HepG2 (cell line): ENCODE data around the gene ELMOD3. TPM values are rescaled to one million over a fixed set of nuclear protein-coding genes. Genes with fewer than 3 reads are reported as not detected.

ENCODE experiments used
- ATF5 ChIP-seq: sonication (generic); formaldehyde crosslinking; IDR thresholded peaks from 2 replicates; pipeline ENCODE4 v1.4.0; 2020; ENCODE audit warnings: mild to moderate bottlenecking, low read depth, missing genetic modification reagents
- BHLHE40 ChIP-seq: IDR thresholded peaks from 2 replicates; pipeline ENCODE4 v1.6.1; 2011; ENCODE audit warnings: low read length, improper control_type of control experiment
- CBFB ChIP-seq: sonication (generic); formaldehyde crosslinking; IDR thresholded peaks from 2 replicates; pipeline ENCODE4 v1.4.0; 2020; ENCODE audit warnings: missing genetic modification reagents
- CSRNP1 ChIP-seq: sonication (generic); formaldehyde crosslinking; IDR thresholded peaks from 2 replicates; pipeline ENCODE4 v1.8.1; 2023; ENCODE audit warnings: mild to moderate bottlenecking, missing genetic modification reagents
- E2F1 ChIP-seq: sonication (generic); formaldehyde crosslinking; IDR thresholded peaks from 2 replicates; pipeline ENCODE4 v1.5.0; 2020; ENCODE audit warnings: missing genetic modification reagents
- GPN1 ChIP-seq: sonication (generic); formaldehyde crosslinking; IDR thresholded peaks from 2 replicates; pipeline ENCODE4 v1.5.1; 2020; ENCODE audit warnings: missing genetic modification reagents, borderline replicate concordance
- GTF3A ChIP-seq: sonication (generic); formaldehyde crosslinking; conservative IDR thresholded peaks from 2 replicates; pipeline ENCODE4 v1.4.0; 2020; ENCODE audit warnings: mild to moderate bottlenecking, missing genetic modification reagents
- HNF4A ChIP-seq: sonication (generic); formaldehyde crosslinking; IDR thresholded peaks from 2 replicates; pipeline ENCODE4 v1.4.0; 2020; ENCODE audit warnings: missing genetic modification reagents
- KDM1A ChIP-seq: IDR thresholded peaks from 2 replicates; pipeline ENCODE4 v1.6.1; 2016; ENCODE audit warnings: missing compliant biosample characterization
- MATR3 ChIP-seq: sonication (generic); formaldehyde crosslinking; IDR thresholded peaks from 2 replicates; pipeline ENCODE4 v1.4.0; 2020; ENCODE audit warnings: missing genetic modification reagents
- MBNL3 ChIP-seq: fragments of 250-450 bp; sonication (Bioruptor Pico); conservative IDR thresholded peaks from 2 replicates; pipeline ENCODE4 v1.8.0; 2022; ENCODE audit warnings: mild to moderate bottlenecking, inconsistent platforms
- NFATC3 ChIP-seq: sonication (generic); formaldehyde crosslinking; IDR thresholded peaks from 2 replicates; pipeline ENCODE4 v1.5.1; 2020; ENCODE audit warnings: mild to moderate bottlenecking, missing genetic modification reagents
- NFE2L1 ChIP-seq: sonication (generic); formaldehyde crosslinking; IDR thresholded peaks from 2 replicates; pipeline ENCODE4 v1.4.0; 2020; ENCODE audit warnings: missing genetic modification reagents, mild to moderate bottlenecking, borderline replicate concordance
- NFYC ChIP-seq: IDR thresholded peaks from 2 replicates; pipeline ENCODE4 v1.6.1; 2016; ENCODE audit warnings: missing genetic modification reagents, missing compliant biosample characterization
- PAWR ChIP-seq: sonication (generic); formaldehyde crosslinking; IDR thresholded peaks from 2 replicates; pipeline ENCODE4 v1.4.0; 2020; ENCODE audit warnings: missing genetic modification reagents, mild to moderate bottlenecking, borderline replicate concordance
- PREB ChIP-seq: sonication (generic); formaldehyde crosslinking; IDR thresholded peaks from 2 replicates; pipeline ENCODE4 v1.4.0; 2020; ENCODE audit warnings: missing genetic modification reagents
- SNAPC5 ChIP-seq: sonication (generic); formaldehyde crosslinking; IDR thresholded peaks from 2 replicates; pipeline ENCODE4 v1.8.1; 2023; ENCODE audit warnings: mild to moderate bottlenecking, missing genetic modification reagents, borderline replicate concordance
- TSC22D2 ChIP-seq: sonication (generic); formaldehyde crosslinking; IDR thresholded peaks from 2 replicates; pipeline ENCODE4 v1.5.1; 2020; ENCODE audit warnings: missing genetic modification reagents, mild to moderate bottlenecking, borderline replicate concordance
- ZC3H13 ChIP-seq: sonication (generic); formaldehyde crosslinking; IDR thresholded peaks from 2 replicates; pipeline ENCODE4 v1.8.1; 2023; ENCODE audit warnings: mild to moderate bottlenecking, missing genetic modification reagents, moderate library complexity
- ZNF335 ChIP-seq: sonication (generic); formaldehyde crosslinking; IDR thresholded peaks from 2 replicates; pipeline ENCODE4 v1.4.0; 2020; ENCODE audit warnings: missing genetic modification reagents
- ZNF772 ChIP-seq: sonication (generic); formaldehyde crosslinking; IDR thresholded peaks from 2 replicates; pipeline ENCODE4 v1.5.0; 2020; ENCODE audit warnings: mild to moderate bottlenecking, missing genetic modification reagents
- ZNF775 ChIP-seq: sonication (generic); formaldehyde crosslinking; IDR thresholded peaks from 2 replicates; pipeline ENCODE4 v1.4.0; 2020; ENCODE audit warnings: missing genetic modification reagents, mild to moderate bottlenecking, moderate library complexity, borderline replicate concordance
- ZUFSP ChIP-seq: sonication (generic); formaldehyde crosslinking; IDR thresholded peaks from 2 replicates; pipeline ENCODE4 v1.9.0; 2021; ENCODE audit warnings: missing genetic modification reagents, mild to moderate bottlenecking, borderline replicate concordance
- polyA plus RNA-seq, 8 experiments: library from polyadenylated mRNA; depleted of rRNA in 3 of 8; stranded (reverse) in 7 of 8; unstranded in 1 of 8; fragments of >200 nt; fragmentation: Illumina TruSeq in 4 of 8; extraction: Trizol in 4 of 8; gene quantifications; 2 replicates each; pipeline versions ENCODE4 v1.2.1 to v1.2.3, GENCODE V29; 2011 to 2016; ENCODE audit warnings: low read depth in 4 of 8, missing spikeins in 1 of 8, mixed read lengths in 1 of 8; ENCODE audit not compliant: insufficient read depth in 1 of 8
- total RNA-seq, 5 experiments: library from RNA; depleted of rRNA; stranded (reverse); fragments of >200 nt; fragmentation: Illumina TruSeq; extraction: Trizol; gene quantifications; 2 replicates each; pipeline ENCODE4 v1.2.3, GENCODE V29; 2016; ENCODE audit warnings: low read depth in 1 of 5

Gene ELMOD3
- total and polyA plus RNA-seq, 2 of the 13 experiments (the other 11 are each of a cell fraction or from before 2014, with no cell fraction given): 13.3 to 19.5 TPM

GRCh38 chr2:85418132-85419008, 63.8 kb downstream of the ELMOD3 start, which contains the start of gene SH2D6 (continued):
- TF ChIP-seq NFYC (CRISPR knock-in tag): peak; percentile 22; the same call in 1 of the 2 replicates
- TF ChIP-seq BHLHE40: no peak
- 0 out of 2 replicates have a peak, but pooled peaks have one; percentile 35 for TF ChIP-seq KDM1A (CRISPR knock-in tag)
- no peak; the same call in 1 of the 2 replicates for TF ChIP-seq SNAPC5
- no peak; the same call in 1 of the 2 replicates for TF ChIP-seq GTF3A (CRISPR knock-in tag)
- peak; percentile 53 for TF ChIP-seq GPN1 (CRISPR knock-in tag)
- TF ChIP-seq E2F1: peak; percentile 91
- no peak for TF ChIP-seq MATR3 (CRISPR knock-in tag)
- TF ChIP-seq MBNL3: no peak
- peak; percentile 94; the same call in 1 of the 2 replicates for TF ChIP-seq ZNF772
- TF ChIP-seq CSRNP1 (CRISPR knock-in tag): peak; percentile 87
- no peak; the same call in 1 of the 2 replicates for TF ChIP-seq ATF5 (CRISPR knock-in tag)
- TF ChIP-seq HNF4A (CRISPR knock-in tag): peak; percentile 16; the same call in 1 of the 2 replicates
- no peak; the same call in 1 of the 2 replicates for TF ChIP-seq CBFB (CRISPR knock-in tag)
- TF ChIP-seq ZNF775: no peak
- TF ChIP-seq PAWR (CRISPR knock-in tag): no peak
- 0 out of 2 replicates have a peak, but pooled peaks have one; percentile 48 for TF ChIP-seq PREB
- peak; percentile 96 for TF ChIP-seq ZNF335 (CRISPR knock-in tag)
- no peak; the same call in 1 of the 2 replicates for TF ChIP-seq NFATC3
- no peak; the same call in 1 of the 2 replicates for TF ChIP-seq NFE2L1 (CRISPR knock-in tag)
- TF ChIP-seq ZUFSP: no peak
- TF ChIP-seq TSC22D2 (CRISPR knock-in tag): peak; percentile 85
- 0 out of 2 replicates have a peak, but pooled peaks have one; percentile 22 for TF ChIP-seq ZC3H13 (CRISPR knock-in tag)
